H54 (cell line): ENCODE measurements around the gene HDGFL3.

Experiments used
- DNase-seq: peaks from one replicate; pipeline ENCODE4 v3.0.0; 2011; ENCODE audit warnings: low spot score, mixed read lengths; ENCODE audit not compliant: insufficient read length
- FAIRE-seq: peaks from 3 replicates; lab custom pipeline; 2011; peaks lifted over from hg19 to GRCh38; lab: Jason Lieb, UNC
- POLR2A ChIP-seq: IDR thresholded peaks from 2 replicates; pipeline ENCODE4 v1.6.1; 2011; ENCODE audit warnings: low read depth, mild to moderate bottlenecking, low read length

Gene HDGFL3

DNA sequence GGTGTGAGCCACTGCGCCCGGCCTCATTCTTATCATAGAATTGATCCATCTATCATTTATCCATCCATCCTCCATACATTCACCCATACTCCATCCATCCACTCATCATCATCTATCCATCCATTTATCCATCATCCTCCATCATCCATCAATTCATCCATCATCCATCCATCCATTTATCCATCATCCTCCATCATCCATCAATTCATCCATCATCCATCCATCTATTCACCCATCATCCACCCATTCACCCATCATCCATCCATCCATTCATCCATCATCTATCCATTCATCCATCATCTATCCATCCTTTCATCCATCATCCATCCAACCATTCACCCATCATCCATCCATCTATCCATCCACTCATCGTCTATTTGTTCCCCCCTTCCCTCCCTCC lies 96.5 kb downstream of the HDGFL3 start:
- FAIRE-seq: no peak
- TF ChIP-seq POLR2A: no peak

DNA sequence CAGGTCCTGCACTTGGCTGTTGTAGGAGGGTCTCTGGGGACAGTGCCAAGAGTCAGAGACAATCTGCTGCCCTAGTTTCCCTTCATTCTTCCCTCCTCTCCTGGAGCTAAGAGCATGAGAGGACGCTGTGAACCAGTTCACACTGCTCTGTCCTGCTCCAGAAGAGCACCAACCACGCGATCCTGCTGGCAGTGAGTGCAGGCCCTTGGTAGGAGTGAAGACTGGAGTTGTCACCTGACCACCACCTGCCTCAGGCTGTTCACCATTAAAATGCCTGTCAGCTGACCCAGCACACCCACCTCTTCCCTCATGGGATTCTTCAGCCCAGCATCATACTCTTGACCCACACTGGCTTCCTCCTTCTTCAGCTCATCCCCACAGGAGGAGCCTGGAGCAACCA lies 97.2 kb downstream of the HDGFL3 start:
- TF ChIP-seq POLR2A: no peak
- FAIRE-seq (no peak), DNase-seq (no peak)

More for the DNA sequence above, 96.5 kb downstream of the HDGFL3 start:
- no peak for DNase-seq

DNA sequence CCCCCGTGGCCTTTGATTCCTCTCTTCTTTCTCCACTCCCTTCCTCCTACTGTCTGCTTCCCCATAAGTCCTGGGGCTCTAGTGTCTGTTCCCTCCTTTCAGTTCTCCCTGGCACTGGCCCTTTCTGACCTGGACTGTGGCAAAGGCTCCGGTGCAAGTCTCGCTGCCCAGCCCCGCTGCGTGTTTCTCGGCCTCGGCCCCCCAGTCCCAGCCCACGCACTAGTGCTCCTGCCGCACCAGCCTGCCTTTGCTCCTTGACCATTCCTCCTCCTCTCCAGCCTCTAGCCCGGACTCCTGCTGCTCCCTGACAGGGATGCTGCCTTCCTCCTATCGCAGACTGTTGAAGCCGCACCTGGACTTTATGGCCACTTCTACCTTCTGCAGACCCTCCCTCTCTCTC lies 98.1 kb downstream of the HDGFL3 start:
- no peak for TF ChIP-seq POLR2A
- DNase-seq (no peak), FAIRE-seq (no peak)

DNA sequence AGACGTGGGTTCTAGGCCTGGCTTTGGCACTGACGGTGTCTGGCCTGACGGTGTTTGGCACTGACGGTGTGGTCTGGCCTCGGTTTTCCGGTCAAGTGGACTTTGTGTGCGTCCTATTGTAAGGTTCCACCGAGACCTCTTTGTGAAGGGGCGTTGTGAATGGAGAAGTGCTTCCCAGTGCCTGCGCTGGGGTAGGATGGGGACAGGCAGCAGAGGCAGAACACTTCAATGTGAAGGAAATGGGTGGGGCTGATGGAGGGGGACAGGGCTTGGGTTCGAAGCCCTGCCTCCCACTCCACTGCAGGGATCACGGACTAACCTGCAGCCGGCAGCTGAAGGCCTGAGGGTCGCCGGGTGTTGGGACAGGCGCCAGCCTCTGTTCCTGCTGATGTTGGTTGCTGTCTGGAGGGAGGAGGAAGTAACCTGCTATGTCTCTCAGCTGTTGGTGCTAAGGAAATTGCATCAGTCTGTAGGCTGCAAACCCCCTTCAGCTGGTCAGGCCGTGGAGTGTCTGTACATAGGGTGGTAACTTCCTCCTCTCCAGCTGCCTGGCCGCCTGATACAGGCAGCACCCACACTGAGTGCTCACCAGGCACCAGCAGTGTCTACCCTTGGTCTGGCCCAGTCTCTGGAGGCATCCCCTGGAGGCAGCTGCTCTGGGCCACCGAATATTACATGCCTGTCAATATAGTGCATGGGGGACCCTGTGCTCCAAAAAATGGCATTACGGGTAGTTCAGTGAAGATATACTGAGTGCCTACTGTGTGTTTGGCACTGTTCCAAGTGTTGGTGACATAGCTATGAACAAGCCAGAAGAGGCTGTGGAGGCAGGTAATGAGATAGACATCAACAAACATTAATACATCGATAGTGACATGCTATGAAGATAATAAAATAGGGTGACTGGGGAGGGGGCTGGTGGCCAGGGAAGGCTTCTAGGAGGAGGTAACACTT lies 99.1 kb downstream of the HDGFL3 start:
- FAIRE-seq (no peak), DNase-seq (no peak)
- no peak for TF ChIP-seq POLR2A

DNA sequence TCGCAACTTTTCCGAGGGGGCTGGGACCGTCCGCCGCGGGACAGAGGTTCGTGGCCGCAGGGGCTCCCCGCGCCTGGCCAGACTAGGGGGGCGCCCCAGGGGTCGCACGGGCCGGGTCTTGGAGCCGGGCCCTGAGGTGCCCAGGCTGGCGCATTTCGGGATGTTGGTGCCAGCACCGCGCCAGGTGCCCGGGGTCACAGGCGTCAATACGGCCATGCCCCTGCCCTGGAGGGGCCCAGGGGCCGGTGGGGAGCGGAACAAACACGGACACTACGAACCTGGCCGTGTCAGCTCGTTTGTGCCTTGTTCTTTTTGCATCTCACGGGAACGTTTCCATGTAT lies 99.8 kb downstream of the HDGFL3 start:
- no peak for FAIRE-seq
- TF ChIP-seq POLR2A: no peak
- no peak for DNase-seq

DNA sequence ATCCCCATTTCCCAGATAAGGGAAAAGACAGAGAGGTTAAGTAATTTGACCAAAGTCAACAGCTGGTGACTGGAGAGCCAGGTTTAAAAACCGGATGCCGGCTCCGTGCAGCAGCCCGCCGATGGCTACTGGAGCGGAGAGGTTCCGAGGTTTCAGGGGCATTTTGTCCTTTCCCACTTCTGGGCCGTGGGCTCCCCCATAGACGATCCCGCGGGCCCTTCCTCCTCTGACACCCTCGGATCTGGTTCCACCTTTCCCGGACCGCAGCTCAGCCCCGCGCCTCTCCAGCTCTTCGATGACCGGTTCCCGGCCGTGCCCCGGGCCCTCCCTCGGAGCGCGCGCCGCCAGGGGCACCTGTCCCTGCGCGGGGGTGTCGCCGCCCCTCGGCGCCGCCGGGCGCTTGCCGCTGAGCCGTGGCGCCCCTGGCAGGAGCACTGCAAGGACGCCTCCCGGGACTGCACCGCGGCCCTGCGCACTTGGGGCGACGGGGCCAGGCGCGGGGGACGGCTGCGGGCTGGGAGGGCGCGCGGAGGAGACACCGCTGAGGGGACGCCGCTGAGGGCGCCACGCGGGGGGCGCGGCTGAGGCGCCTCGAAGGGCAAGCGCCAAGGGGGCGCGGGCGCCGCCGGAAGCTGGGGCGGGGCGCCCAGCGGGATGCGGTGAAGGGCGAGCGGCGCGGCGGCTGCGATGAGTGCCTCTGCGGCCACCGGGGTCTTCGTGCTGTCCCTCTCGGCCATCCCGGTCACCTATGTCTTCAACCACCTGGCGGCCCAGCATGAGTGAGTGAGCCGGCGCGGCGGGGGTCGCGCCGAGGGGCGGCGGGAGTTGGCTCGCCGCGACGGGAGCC lies 100.4 kb downstream of the HDGFL3 start, which contains the start of gene TM6SF1:
Gene TM6SF1, plus strand, starts transcription at position 652 of the 847 bp plus-strand sequence. Its CDS starts 36 bp downstream, at position 688.
- DNase-seq (no peak), FAIRE-seq (no peak)
- TF ChIP-seq POLR2A: no peak

DNA sequence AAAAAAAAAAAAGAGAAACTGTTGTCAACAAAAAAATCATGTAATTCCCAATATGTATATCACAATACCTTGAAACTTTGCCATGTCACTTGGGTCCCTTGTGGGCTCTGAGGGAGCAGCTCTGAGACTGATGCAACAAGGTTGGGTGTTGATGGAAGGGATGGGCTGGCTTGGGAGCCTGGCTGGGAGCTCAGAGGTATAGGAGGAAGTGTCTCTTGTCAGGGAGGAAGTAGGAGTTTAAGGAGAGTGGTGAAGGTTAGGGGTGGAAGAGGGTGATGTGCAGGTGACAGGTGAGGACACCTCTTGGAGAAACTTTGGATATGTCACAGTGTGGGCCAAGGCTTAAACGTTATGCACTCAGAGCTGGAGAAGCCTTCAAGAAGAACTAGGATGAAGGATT lies 102.2 kb downstream of the HDGFL3 start:
- no peak for TF ChIP-seq POLR2A
- FAIRE-seq: no peak
- no peak for DNase-seq

DNA sequence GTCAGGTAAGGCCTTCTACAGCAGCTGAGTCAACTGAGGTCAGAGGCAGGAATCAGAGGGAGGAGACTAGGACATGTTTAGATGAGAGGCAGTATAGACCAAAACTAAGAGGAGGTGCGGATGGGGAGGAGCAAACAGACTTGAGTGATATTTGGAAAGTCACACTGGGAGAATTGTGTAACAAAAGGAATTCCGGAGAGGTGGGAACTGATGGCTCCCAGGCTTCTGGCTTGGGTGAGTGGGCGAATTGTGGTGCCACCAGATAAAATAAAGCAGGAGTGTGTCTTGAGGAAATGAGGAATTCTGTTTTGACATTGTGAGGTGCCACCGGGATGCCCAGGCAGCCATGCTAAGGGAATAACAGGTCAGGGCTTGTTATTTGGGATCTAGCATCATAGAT lies 103.5 kb downstream of the HDGFL3 start:
- DNase-seq (no peak), FAIRE-seq (no peak)
- no peak for TF ChIP-seq POLR2A

DNA sequence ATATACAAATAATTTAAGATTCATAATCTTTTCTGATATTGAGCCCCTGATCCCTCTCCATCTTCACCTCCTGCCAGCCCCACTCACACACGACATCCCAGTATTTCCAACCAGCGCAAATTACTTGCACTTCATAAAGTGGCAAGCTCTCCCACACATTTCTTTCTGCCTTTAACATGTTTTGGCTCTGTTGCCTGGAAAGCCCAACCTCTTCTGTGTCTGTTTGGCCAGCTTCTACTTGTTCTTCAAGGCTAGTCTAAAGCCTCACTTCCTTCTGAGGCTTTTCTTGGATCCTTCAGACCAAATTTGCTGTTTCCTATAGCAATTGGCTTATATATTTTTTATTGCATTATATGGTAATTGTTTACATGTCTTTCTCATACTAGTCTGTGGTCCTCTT lies 105.3 kb downstream of the HDGFL3 start:
- FAIRE-seq (no peak), DNase-seq (no peak)
- no peak for TF ChIP-seq POLR2A

DNA sequence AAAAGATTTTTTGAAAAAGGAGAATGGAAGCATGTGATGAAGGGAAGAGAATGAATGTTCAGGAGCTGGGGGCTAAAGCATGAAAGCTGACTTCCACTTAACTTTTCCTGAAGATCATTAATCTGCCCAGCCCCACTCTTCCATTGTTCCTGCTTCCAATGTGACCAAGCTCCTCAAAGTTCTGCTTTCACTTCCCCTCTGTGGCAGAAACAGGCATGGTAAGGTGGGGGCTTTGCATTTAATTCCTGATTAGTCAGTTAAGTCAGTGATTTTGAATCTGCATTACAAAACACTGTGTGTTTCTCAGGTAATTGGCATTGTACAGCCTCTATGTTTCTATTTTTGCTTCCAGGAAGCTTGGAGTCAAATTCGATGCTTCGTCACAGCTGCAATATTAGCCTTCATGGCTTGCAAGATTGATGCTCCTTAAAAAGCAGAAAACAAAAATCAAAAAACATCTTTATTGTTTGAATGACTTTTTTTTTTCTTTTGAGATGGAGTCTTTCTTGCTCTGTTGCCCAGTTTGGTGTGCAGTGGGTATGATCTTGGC lies 107.5 kb downstream of the HDGFL3 start:
- FAIRE-seq (no peak), DNase-seq (no peak)
- TF ChIP-seq POLR2A: no peak

DNA sequence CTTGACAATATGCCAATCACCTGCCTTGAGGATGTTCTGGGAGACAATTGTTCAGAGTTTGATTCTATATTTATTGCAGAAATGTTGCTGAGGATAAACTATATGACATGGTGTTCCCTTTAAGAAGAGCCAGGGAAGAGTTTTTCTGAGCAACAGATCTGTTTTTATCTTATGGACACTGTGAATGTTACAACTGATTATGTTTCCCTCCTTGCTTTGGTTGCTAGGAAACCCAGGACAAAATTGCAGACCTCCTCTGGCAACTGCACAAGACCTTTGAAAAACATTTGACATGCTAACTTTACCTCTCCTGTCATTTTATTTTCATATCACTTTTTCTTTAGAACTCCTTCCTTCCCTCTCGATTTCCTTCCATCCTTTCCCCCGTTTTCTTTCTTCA lies 108.3 kb downstream of the HDGFL3 start:
- TF ChIP-seq POLR2A: no peak
- no peak for FAIRE-seq

DNA sequence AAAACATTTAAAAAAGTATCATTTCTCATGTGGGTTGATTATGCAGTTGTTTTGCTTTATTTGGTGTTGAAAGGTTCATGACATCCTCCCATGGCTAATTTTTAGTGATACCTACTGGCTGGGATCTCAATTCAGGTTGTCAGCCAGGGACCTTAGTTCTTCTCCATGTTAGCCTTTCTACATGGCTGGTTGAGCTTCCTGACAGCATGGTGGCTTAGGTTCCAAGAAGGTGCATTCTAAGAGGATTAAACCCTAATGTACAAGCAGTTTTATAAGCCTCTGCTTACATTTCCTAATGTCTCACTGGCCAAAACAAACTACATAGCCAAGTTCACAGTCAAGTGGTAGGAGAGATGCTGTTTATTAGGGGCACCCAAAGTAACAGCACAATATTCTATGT lies 109.5 kb downstream of the HDGFL3 start:
- no peak for FAIRE-seq
- TF ChIP-seq POLR2A: no peak
- no peak for DNase-seq

More for the DNA sequence above, 108.3 kb downstream of the HDGFL3 start:
- DNase-seq: no peak

DNA sequence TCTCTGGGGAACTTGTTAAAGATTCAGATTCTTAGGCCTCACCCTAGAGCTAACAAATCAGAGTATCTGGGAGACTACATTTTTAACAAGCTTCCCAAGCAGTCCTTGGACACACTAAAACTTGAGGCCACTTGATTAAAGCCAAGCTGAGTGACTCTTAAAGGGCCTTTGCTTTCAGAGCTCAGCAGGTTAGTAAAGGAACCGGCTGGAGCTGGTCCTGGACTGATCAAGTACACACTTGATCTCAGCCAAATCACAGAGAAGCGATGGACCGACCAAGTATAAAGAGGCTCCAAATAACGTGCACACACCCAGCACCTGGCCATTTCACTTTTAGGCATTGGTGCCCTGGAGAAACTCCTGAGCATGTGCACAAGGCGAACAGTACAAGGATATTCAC lies 113.0 kb downstream of the HDGFL3 start:
- no peak for DNase-seq
- no peak for TF ChIP-seq POLR2A
- no peak for FAIRE-seq
